HUES48 (cell line): Measurements from ENCODE around the gene LHX8.
A peak's percentile ranks its signal among the peaks of the same experiment; 100 is the strongest.

Experiments
- H3K27ac ChIP-seq: one replicate; pipeline ENCODE4 v1.7.0; 2013; ENCODE audit warnings: low read depth, low read length, inconsistent platforms
- H3K27me3 ChIP-seq: 2 replicates; pipeline ENCODE4 v1.6.1; 2013; ENCODE audit warnings: mild to moderate bottlenecking, low read length; ENCODE audit not compliant: control insufficient read depth, insufficient read depth
- H3K36me3 ChIP-seq: 2 replicates; pipeline ENCODE4 v1.6.1; 2013; ENCODE audit warnings: low read length; ENCODE audit not compliant: control insufficient read depth, insufficient read depth
- H3K4me1 ChIP-seq: 2 replicates; pipeline ENCODE4 v1.6.1; 2013; ENCODE audit warnings: mild to moderate bottlenecking, low read length; ENCODE audit not compliant: control insufficient read depth, insufficient read depth
- H3K4me3 ChIP-seq: 2 replicates; pipeline ENCODE4 v1.5.1; 2013; ENCODE audit warnings: mild to moderate bottlenecking, low read depth, low read length
- H3K9ac ChIP-seq: 2 replicates; pipeline ENCODE4 v1.6.1; 2013; ENCODE audit warnings: mild to moderate bottlenecking, low read depth, low read length, moderate library complexity
- H3K9me3 ChIP-seq: 2 replicates; pipeline ENCODE4 v1.6.1; 2013; ENCODE audit warnings: low read length; ENCODE audit not compliant: control insufficient read depth, insufficient read depth

LHX8 gene

DNA sequence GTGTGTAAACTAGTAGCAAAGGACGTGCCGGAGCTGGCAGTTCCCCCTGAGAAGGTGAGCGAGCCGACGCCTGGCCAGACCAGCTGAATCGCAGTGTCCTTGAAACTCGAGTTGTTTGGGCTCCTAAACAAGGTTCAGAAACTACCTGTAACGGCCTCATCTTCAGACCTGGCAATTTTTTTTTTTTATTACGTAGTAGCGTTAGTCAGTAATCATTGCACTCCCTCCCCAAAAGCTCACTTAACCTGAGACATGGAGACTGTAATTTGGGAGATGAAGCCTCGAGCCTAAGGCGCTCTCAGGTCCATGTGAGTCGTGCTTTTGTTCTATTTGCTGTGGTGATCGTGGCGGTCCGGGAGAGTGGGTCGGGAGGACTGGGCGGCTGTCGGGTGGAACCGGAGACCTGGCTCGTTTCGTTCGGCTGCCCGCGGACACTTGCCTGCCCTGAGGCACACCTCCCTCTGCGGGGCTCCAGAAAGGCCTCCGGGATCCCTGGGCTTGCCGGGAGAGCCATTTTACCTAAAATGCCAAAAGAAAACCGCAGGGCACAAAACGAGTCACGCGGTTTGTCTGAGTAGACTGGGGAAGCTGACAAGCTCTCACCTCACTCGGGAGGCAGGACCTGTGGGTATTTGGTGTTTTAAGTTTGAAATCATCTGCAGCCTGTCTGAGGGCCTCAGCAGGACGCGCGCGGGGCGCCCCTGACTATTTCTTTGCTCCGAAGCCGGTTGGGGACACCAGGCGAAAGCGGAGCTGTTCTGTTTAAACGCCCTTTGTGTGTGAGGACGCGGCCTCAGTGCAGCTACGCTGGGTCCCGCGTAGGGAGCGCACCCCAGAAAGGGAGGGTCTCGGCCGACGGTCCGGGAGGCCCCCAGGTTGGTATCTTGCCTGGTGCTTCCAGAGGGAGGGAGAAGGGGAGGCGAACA lies 722 bp downstream of the LHX8 start:
- Histone ChIP-seq H3K4me1 (peaks cover 63% of the 10 kb centered on the region), H3K9ac (peak overlapping the region; percentile 5; the same call in 1 of the 2 replicates), H3K27me3 (peaks cover 100% of the 10 kb centered on the region), H3K9me3 (no peaks in the 10 kb centered on the region), H3K36me3 (no peaks in the 10 kb centered on the region), H3K27ac (no peak overlapping the region), H3K4me3 (peak overlapping the region; percentile 69)

DNA sequence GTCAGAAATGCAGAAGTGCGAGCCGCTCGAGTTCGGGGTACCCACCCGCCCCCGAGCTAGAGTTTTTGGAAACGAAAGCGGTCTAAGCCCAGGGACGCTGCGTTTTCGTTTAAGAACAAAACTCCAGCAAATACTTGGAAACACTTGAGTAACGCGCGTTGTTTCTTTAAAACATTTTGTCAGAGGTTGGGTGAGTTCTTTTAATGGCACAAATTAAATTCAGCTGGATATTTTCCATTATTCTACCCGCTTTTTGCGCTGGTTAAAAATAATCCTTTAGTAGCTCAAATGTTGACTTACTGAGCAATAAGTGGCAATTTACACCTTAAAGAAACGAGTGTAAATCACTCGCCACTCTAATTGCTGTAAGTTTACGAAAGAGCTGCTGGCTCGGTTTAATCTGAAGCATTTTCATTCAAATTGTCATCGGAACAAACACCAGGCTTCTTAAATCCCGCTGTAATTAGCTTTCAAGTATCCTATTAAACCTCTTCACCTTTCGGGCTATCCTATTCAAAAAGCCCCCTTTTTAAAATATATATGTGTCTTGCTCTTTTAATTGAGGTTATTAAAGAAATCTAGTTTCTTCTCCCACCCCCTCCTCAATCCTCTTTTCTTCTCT lies 1.5 kb downstream of the LHX8 start:
- no peaks in the 10 kb centered on the region for H3K9me3 ChIP-seq
- peak overlapping the region; percentile 69 for H3K4me3 ChIP-seq
- H3K4me1 ChIP-seq, result peaks cover 59% of the 10 kb centered on the region
- peaks cover 100% of the 10 kb centered on the region for H3K27me3 ChIP-seq
- H3K27ac ChIP-seq, result no peak overlapping the region
- H3K9ac ChIP-seq, result no peak overlapping the region; the same call in 1 of the 2 replicates
- H3K36me3 ChIP-seq, result no peaks in the 10 kb centered on the region

DNA sequence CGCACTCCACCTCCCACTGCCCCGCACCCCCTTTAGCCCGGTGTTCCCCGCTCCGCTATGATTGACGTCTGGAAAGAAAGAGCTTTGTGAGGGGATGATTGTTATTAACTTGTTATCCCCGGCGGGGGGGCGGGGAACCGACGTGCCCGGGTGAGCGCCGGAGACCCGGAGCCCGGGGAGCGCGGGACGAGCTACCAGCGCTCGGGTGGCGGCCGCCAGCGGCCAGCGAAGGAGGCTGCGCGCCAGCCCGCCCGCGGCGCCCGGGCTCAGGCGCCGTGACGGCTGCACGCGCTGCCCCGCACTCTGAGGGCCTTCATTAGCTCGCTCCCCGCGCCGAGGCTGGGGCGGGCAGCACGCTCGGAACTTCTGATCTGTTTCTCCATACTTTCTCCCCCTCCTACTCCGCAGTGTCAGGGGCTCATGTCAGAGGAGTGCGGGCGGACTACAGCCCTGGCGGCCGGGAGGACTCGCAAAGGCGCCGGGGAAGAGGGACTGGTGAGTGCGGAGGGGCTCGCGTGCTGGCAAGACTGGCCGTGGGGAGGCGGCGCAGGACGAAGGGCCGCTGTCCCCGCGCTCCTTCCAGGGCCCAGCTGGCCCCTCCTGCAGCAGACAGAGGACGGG lies 2.1 kb downstream of the LHX8 start:
- Histone ChIP-seq H3K4me1 (peaks cover 59% of the 10 kb centered on the region), H3K27me3 (peaks cover 96% of the 10 kb centered on the region), H3K4me3 (peak overlapping the region; percentile 69), H3K9me3 (no peaks in the 10 kb centered on the region), H3K9ac (no peak overlapping the region), H3K36me3 (no peaks in the 10 kb centered on the region), H3K27ac (peak overlapping the region; percentile 18)

DNA sequence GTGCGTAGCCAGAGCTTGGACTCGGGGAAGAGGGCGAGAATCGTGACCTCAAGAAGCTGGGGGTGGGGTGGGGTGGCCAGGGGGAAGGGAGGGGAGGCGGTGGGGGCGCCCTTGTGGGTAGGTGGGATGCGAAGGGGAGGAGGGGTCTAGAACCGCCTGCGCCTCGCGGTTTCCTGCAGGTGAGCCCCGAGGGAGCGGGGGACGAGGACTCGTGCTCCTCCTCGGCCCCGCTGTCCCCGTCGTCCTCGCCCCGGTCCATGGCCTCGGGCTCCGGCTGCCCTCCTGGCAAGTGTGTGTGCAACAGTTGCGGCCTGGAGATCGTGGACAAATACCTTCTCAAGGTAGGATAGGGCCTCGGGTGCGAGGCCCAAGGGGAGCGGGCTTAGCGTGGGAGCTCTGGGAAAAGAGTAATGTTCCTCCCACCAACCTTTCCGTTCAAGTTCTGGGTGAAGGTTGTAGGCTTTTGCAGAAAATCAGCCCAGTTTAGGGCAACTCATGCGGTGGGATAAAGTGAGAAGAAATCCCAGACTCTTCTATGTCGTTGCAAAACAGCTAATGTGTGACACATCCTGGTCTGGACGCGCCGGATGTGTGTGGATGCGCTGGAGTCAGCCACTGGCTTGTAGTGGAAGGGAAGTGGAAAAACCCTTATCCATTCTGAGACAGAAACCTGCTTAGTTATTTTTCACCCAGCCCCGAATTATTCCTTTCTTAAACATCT lies 2.9 kb downstream of the LHX8 start:
- no peaks in the 10 kb centered on the region for H3K36me3 ChIP-seq
- no peak overlapping the region for H3K27ac ChIP-seq
- peaks cover 52% of the 10 kb centered on the region for H3K4me1 ChIP-seq
- peaks cover 88% of the 10 kb centered on the region for H3K27me3 ChIP-seq
- H3K9ac ChIP-seq, result 0 out of 2 replicates have a peak overlapping the region, but pooled peaks have one; percentile 33
- H3K4me3 ChIP-seq, result peak overlapping the region; percentile 69
- H3K9me3 ChIP-seq, result no peaks in the 10 kb centered on the region

DNA sequence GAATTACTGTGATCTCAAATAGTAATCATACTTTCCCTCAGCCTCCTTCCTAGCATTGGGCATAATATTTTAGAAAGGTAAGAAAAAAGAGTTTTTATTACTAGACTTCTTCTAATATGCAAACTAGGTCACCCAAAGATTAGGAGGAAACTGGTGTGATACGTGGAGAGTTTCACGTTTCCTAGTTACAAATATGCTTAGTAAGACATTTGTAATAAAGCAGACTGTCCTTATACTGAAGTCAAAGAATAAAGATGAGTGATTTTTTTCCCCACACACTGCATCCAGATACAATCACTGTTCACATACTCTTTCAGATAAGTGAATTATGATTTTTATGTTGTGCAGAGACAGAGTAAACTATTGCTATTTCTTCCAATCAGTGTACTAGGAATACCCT lies 17.9 kb downstream of the LHX8 start:
- Histone ChIP-seq H3K4me1 (no peaks in the 10 kb centered on the region), H3K9ac (no peak overlapping the region), H3K36me3 (no peaks in the 10 kb centered on the region), H3K27ac (no peak overlapping the region), H3K27me3 (no peaks in the 10 kb centered on the region), H3K4me3 (no peak overlapping the region), H3K9me3 (no peaks in the 10 kb centered on the region)

DNA sequence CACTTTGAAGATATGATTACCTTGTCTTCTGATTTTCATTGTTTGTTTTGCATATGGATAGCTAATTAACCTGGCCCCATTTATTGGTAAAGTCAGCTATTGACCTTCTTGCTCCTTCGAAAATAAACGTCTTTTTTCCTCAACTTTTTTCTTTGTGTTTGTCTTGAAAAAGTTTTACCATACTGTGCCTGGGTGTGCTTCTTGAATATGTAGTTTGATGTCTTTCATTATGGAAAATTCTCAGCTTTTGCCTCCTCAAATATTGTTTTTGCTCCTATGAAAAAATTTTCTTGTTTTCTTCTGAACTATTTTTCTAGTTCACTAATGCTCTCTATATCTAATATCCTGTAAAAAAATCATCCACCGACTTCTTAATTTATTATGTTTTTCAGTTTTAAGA lies 25.0 kb downstream of the LHX8 start:
- peaks cover 25% of the 10 kb centered on the region for H3K4me1 ChIP-seq
- no peak overlapping the region for H3K4me3 ChIP-seq
- H3K9ac ChIP-seq, result no peak overlapping the region
- no peaks in the 10 kb centered on the region for H3K27me3 ChIP-seq
- no peak overlapping the region for H3K27ac ChIP-seq
- no peaks in the 10 kb centered on the region for H3K36me3 ChIP-seq
- H3K9me3 ChIP-seq, result no peaks in the 10 kb centered on the region

DNA sequence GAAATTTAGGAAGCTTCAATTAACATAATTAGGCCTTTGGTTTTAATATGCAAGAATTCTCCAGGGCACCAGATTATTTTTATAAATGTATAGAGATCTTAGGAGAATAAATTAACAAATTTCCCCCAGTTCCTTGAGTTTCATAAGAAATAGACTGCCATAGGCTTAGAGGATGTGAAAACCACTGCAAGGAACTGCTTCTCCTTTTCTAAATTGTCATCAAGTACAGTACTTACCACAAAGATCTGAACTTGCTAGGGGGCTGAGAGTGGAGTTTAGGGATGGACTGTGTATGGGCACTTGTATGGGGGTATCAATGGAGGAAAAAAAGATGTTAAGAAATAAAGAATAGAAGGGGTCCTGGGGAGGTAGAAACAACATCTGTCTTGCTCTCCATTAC lies 31.1 kb downstream of the LHX8 start:
- Histone ChIP-seq H3K4me1 (peaks cover 17% of the 10 kb centered on the region), H3K4me3 (no peak overlapping the region), H3K9ac (no peak overlapping the region), H3K9me3 (no peaks in the 10 kb centered on the region), H3K27me3 (no peaks in the 10 kb centered on the region), H3K36me3 (no peaks in the 10 kb centered on the region), H3K27ac (no peak overlapping the region)

DNA sequence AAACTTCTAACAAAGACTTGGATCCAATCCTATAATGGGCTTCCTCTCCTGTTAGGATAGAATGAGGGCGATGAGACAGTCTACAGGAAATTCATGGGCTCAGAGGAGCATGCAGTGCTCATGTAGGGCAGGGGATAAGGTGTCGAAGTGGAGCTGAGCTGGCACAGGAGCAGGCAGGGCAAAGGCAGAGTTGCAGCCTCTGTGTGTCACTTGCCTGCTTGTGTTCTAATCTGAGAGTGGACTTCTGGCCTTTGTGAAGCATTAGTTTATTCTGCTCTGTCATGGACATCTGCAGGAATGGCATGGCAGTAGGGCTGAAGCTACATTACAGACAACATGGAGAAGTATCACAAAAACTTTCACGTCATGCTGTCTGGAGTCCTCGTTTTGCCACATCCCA lies 32.6 kb downstream of the LHX8 start:
- peaks cover 13% of the 10 kb centered on the region for H3K4me1 ChIP-seq
- no peak overlapping the region for H3K9ac ChIP-seq
- no peaks in the 10 kb centered on the region for H3K27me3 ChIP-seq
- no peak overlapping the region for H3K4me3 ChIP-seq
- H3K9me3 ChIP-seq, result no peaks in the 10 kb centered on the region
- no peaks in the 10 kb centered on the region for H3K36me3 ChIP-seq
- no peak overlapping the region for H3K27ac ChIP-seq

DNA sequence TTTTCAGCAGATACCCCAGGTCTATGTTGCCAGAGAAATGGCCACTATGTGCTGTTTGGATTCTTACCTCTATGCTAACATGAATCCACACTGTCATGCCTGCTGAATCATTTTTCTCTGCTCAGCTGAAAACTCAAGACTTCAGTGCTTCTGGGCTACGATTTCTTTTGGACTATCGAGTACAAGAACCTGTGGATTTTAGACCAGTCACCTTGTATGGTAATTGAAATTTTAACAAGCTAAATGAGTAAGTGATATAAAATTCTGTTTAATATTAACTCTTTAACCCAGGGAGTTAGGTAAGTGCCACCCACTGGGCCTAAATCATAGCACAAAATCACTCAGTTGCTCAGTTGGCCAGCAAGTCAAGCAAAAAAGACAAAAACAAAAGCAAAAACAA lies 35.8 kb downstream of the LHX8 start:
- Histone ChIP-seq H3K4me1 (no peaks in the 10 kb centered on the region), H3K27me3 (no peaks in the 10 kb centered on the region), H3K36me3 (no peaks in the 10 kb centered on the region), H3K27ac (no peak overlapping the region), H3K4me3 (no peak overlapping the region), H3K9me3 (no peaks in the 10 kb centered on the region), H3K9ac (no peak overlapping the region)

DNA sequence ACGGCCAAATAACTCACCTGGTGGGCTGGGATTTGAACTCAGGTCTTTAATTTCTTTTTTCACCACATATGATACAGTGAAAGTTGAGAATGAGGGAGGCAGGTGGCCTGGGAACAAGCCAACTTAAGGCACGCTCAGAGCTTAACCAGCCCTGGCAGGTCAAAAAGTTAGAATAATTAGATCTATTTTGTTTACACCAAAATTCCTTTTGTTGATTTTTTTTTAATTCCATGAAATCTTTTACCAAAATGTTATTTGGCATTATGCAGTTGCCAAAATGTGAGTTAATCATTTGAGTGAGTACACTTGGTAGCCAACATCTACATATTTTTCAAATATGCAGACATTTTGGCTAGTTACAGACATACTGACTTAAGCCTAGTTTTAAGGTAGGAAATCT lies 36.8 kb downstream of the LHX8 start:
- H3K4me3 ChIP-seq, result no peak overlapping the region
- no peaks in the 10 kb centered on the region for H3K4me1 ChIP-seq
- no peaks in the 10 kb centered on the region for H3K36me3 ChIP-seq
- no peaks in the 10 kb centered on the region for H3K9me3 ChIP-seq
- no peaks in the 10 kb centered on the region for H3K27me3 ChIP-seq
- no peak overlapping the region for H3K9ac ChIP-seq
- H3K27ac ChIP-seq, result no peak overlapping the region
